H9 (cell line): ENCODE data around the gene CCM2L. TPM values are rescaled to one million over a fixed set of nuclear protein-coding genes. Genes with fewer than 3 reads are reported as not detected.

ENCODE experiments used
- DNase-seq: peaks from one replicate; pipeline ENCODE4 v3.0.0-alpha.2; 2017
- H2AFZ ChIP-seq: one replicate; pipeline ENCODE4 v1.6.1; 2013; ENCODE audit warnings: mild to moderate bottlenecking, low read length, control low read depth, moderate library complexity
- H2AK5ac ChIP-seq: 2 replicates; pipeline ENCODE4 v1.6.1; 2013; ENCODE audit warnings: low read length, control low read depth, mixed read lengths; ENCODE audit not compliant: insufficient read length
- H2BK120ac ChIP-seq: one replicate; pipeline ENCODE4 v1.6.1; 2013; ENCODE audit warnings: low read depth, mild to moderate bottlenecking, low read length, control low read depth, inconsistent platforms; ENCODE audit not compliant: poor library complexity, severe bottlenecking
- H2BK12ac ChIP-seq: 2 replicates; pipeline ENCODE4 v1.6.1; 2013; ENCODE audit warnings: low read length, control low read depth, mixed read lengths, low read depth; ENCODE audit not compliant: insufficient read length
- H2BK15ac ChIP-seq: 2 replicates; pipeline ENCODE4 v1.6.1; 2013; ENCODE audit warnings: low read depth, low read length, control low read depth
- H2BK20ac ChIP-seq: one replicate; pipeline ENCODE4 v1.6.1; 2013; ENCODE audit warnings: low read depth, mild to moderate bottlenecking, low read length, control low read depth, inconsistent platforms; ENCODE audit not compliant: poor library complexity, severe bottlenecking
- H2BK5ac ChIP-seq: 2 replicates; pipeline ENCODE4 v1.6.1; 2013; ENCODE audit warnings: low read length, control low read depth, mixed read lengths; ENCODE audit not compliant: insufficient read length
- H3K14ac ChIP-seq: 2 replicates; pipeline ENCODE4 v1.6.1; 2013; ENCODE audit warnings: low read length, control low read depth; ENCODE audit not compliant: insufficient read depth
- H3K18ac ChIP-seq: 2 replicates; pipeline ENCODE4 v1.6.1; 2013; ENCODE audit warnings: low read depth, mild to moderate bottlenecking, mixed read lengths, low read length, control low read depth; ENCODE audit not compliant: insufficient read length
- H3K23ac ChIP-seq: 2 replicates; pipeline ENCODE4 v1.6.1; 2013; ENCODE audit warnings: low read length, control low read depth, mixed read lengths, low read depth; ENCODE audit not compliant: insufficient read length
- H3K23me2 ChIP-seq: 2 replicates; pipeline ENCODE4 v1.6.1; 2013; ENCODE audit warnings: low read depth, mild to moderate bottlenecking, mixed read lengths, low read length, control low read depth; ENCODE audit not compliant: insufficient read length, poor library complexity, severe bottlenecking
- H3K27ac ChIP-seq: 2 replicates; pipeline ENCODE4 v1.5.1; 2013; ENCODE audit warnings: low read length, control low read depth, mixed read lengths, low read depth; ENCODE audit not compliant: insufficient read length
- H3K27me3 ChIP-seq: 2 replicates; pipeline ENCODE4 v1.6.1; 2013; ENCODE audit warnings: low read length, control low read depth, inconsistent platforms; ENCODE audit not compliant: insufficient read depth
- H3K4ac ChIP-seq: 2 replicates; pipeline ENCODE4 v1.6.1; 2013; ENCODE audit warnings: low read depth, mild to moderate bottlenecking, control low read depth, inconsistent platforms, low read length, moderate library complexity
- H3K4me1 ChIP-seq: 2 replicates; pipeline ENCODE4 v1.6.1; 2013; ENCODE audit warnings: low read length, control low read depth, inconsistent platforms; ENCODE audit not compliant: insufficient read depth
- H3K4me2 ChIP-seq: 2 replicates; pipeline ENCODE4 v1.6.1; 2013; ENCODE audit warnings: low read length, control low read depth, mixed read lengths; ENCODE audit not compliant: insufficient read length, insufficient read depth
- H3K56ac ChIP-seq: 2 replicates; pipeline ENCODE4 v1.6.1; 2013; ENCODE audit warnings: low read depth, mild to moderate bottlenecking, mixed read lengths, low read length, control low read depth; ENCODE audit not compliant: insufficient read length
- H3K79me1 ChIP-seq: 2 replicates; pipeline ENCODE4 v1.6.1; 2013; ENCODE audit warnings: low read depth, mild to moderate bottlenecking, moderate library complexity, low read length, control low read depth, inconsistent platforms; ENCODE audit not compliant: insufficient read depth, poor library complexity, severe bottlenecking
- H3K79me2 ChIP-seq: 2 replicates; pipeline ENCODE4 v1.6.1; 2013; ENCODE audit warnings: low read length, control low read depth, inconsistent platforms; ENCODE audit not compliant: insufficient read depth
- H3K9ac ChIP-seq: 2 replicates; pipeline ENCODE4 v1.6.1; 2013; ENCODE audit warnings: low read length, control low read depth, mixed read lengths; ENCODE audit not compliant: insufficient read length; ENCODE audit errors: extremely low read depth
- H3K9me3 ChIP-seq: one replicate; pipeline ENCODE4 v1.6.1; 2013; ENCODE audit warnings: low read depth, low read length, inconsistent platforms; ENCODE audit not compliant: control insufficient read depth
- H3T11ph ChIP-seq: one replicate; pipeline ENCODE4 v1.6.1; 2013; ENCODE audit warnings: mild to moderate bottlenecking, low read length, control low read depth, inconsistent platforms
- H4K20me1 ChIP-seq: one replicate; pipeline ENCODE4 v1.6.1; 2013; ENCODE audit not compliant: control insufficient read depth, insufficient read length, insufficient read depth
- H4K5ac ChIP-seq: 2 replicates; pipeline ENCODE4 v1.6.1; 2013; ENCODE audit warnings: low read depth, mild to moderate bottlenecking, mixed read lengths, low read length, control low read depth; ENCODE audit not compliant: insufficient read length
- H4K8ac ChIP-seq: replicated peaks from 2 replicates; pipeline ENCODE4 v1.6.1; 2013; ENCODE audit warnings: low read length, control low read depth, mixed read lengths, low read depth; ENCODE audit not compliant: insufficient read length
- H4K91ac ChIP-seq: 2 replicates; pipeline ENCODE4 v1.6.1; 2013; ENCODE audit warnings: low read depth, mild to moderate bottlenecking, moderate library complexity, mixed read lengths, low read length, control low read depth; ENCODE audit not compliant: insufficient read length
- H3K27ac Mint-ChIP-seq, 3 experiments: 2 replicates in 2 of 3; 3 replicates in 1 of 3; pipeline ENCODE4 v1.8.0; 2020 to 2021; ENCODE audit warnings: mixed read lengths in 3 of 3, mild to moderate bottlenecking in 1 of 3, moderate library complexity in 1 of 3
- H3K27me3 Mint-ChIP-seq: 2 replicates; pipeline ENCODE4 v1.8.0; 2021; ENCODE audit warnings: low read depth, mild to moderate bottlenecking, moderate library complexity, mixed read lengths
- H3K36me3 Mint-ChIP-seq, 3 experiments: 2 replicates in 2 of 3; 3 replicates in 1 of 3; pipeline ENCODE4 v1.8.0; 2020 to 2021; ENCODE audit warnings: low read depth in 3 of 3, mixed read lengths in 3 of 3; ENCODE audit not compliant: insufficient read depth in 1 of 3
- H3K4me1 Mint-ChIP-seq, 2 experiments: 2 replicates each; pipeline ENCODE4 v1.8.0; 2020; ENCODE audit warnings: mixed read lengths in 2 of 2
- H3K4me3 Mint-ChIP-seq, 2 experiments: 2 replicates in 1 of 2; 3 replicates in 1 of 2; pipeline ENCODE4 v1.8.0; 2020 to 2021; ENCODE audit warnings: mild to moderate bottlenecking in 2 of 2, mixed read lengths in 2 of 2, moderate library complexity in 1 of 2
- H3K9me3 Mint-ChIP-seq, 2 experiments: 2 replicates in 1 of 2; 3 replicates in 1 of 2; pipeline ENCODE4 v1.8.0; 2020; ENCODE audit warnings: mild to moderate bottlenecking in 2 of 2, mixed read lengths in 2 of 2, moderate library complexity in 1 of 2
- WGBS: extraction: QIAGEN DNeasy Blood & Tissue Kit; methylation state at CpG from one replicate; pipeline ENCODE4 v1.1.7; 2013; ENCODE audit warnings: missing lambda C conversion rate, low lambda C conversion rate, mixed read lengths; ENCODE audit not compliant: insufficient read length; ENCODE audit errors: extremely low coverage; 5-methylcytosine and 5-hydroxymethylcytosine counted together
- total RNA-seq: library from RNA; stranded (reverse); gene quantifications from 2 replicates; pipeline ENCODE4 v1.2.1, GENCODE V29; 2021
- TF ChIP-seq, protein P1 (sequence below): fragments of 200-600 bp; sonication (generic); conservative IDR thresholded peaks from 3 replicates; pipeline ENCODE4 v1.8.0; 2021; ENCODE audit warnings: antibody characterized with exemption, mild to moderate bottlenecking

Gene CCM2L
- total RNA-seq, 1 experiment from 2014 or later = 4.6 TPM

DNA sequence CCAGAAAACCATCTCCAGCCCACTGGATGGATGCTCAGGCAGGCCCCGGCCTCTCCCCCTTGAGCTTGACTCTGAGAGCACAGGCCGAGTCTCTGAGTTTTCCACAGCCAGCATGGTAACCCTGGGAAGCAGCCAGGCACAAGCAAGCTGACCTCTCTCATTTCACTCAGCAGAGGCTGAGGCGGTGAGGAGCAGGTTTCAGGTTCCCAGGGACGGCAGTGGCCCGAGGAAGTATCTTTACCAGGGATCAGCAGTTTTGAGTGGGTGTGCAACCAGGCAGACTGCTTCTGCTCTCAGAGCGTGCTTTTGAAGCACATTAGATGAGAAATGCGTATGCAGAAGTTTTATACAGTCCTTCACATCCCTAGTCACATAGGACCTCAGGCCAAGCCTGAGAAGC is 54.4 kb downstream of the CCM2L start:
- Histone ChIP-seq H3K79me1 (no peaks in the 10 kb centered on the region), H4K91ac (no peak overlapping the region), H4K5ac (no peak overlapping the region), H4K20me1 (no peaks in the 10 kb centered on the region), H3K79me2 (no peaks in the 10 kb centered on the region), H3K56ac (no peak overlapping the region), H3K4ac (no peak overlapping the region), H2BK5ac (no peak overlapping the region), H2BK15ac (no peak overlapping the region), H2BK12ac (no peak overlapping the region), H3K9ac (no peak overlapping the region), H3T11ph (no peak overlapping the region), H3K9me3 (no peaks in the 10 kb centered on the region), H2BK120ac (no peak overlapping the region), H3K23me2 (no peaks in the 10 kb centered on the region), H3K18ac (no peak overlapping the region), H3K4me2 (no peak overlapping the region), H3K14ac (no peak overlapping the region), H4K8ac (no peak overlapping the region), H2BK20ac (no peak overlapping the region), H3K4me1 (no peaks in the 10 kb centered on the region), H3K27ac (no peak overlapping the region), H3K27me3 (no peaks in the 10 kb centered on the region), H2AFZ (no peak overlapping the region), H3K23ac (no peak overlapping the region), H2AK5ac (no peak overlapping the region)
- WGBS = no CpG with 5 or more reads among the region's 7 CpGs
- no peaks in the 10 kb centered on the region for H3K9me3 Mint-ChIP-seq
- H3K4me1 Mint-ChIP-seq = peaks cover 16 to 19% of the 10 kb centered on the region in 2 experiments
- no peak for DNase-seq
- H3K27ac Mint-ChIP-seq = no peak overlapping the region
- H3K36me3 Mint-ChIP-seq = no peaks in the 10 kb centered on the region
- no peak overlapping the region for H3K4me3 Mint-ChIP-seq
- peaks cover 28% of the 10 kb centered on the region for H3K27me3 Mint-ChIP-seq
- TF ChIP-seq, protein P1, sequence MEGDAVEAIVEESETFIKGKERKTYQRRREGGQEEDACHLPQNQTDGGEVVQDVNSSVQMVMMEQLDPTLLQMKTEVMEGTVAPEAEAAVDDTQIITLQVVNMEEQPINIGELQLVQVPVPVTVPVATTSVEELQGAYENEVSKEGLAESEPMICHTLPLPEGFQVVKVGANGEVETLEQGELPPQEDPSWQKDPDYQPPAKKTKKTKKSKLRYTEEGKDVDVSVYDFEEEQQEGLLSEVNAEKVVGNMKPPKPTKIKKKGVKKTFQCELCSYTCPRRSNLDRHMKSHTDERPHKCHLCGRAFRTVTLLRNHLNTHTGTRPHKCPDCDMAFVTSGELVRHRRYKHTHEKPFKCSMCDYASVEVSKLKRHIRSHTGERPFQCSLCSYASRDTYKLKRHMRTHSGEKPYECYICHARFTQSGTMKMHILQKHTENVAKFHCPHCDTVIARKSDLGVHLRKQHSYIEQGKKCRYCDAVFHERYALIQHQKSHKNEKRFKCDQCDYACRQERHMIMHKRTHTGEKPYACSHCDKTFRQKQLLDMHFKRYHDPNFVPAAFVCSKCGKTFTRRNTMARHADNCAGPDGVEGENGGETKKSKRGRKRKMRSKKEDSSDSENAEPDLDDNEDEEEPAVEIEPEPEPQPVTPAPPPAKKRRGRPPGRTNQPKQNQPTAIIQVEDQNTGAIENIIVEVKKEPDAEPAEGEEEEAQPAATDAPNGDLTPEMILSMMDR = no peak
